B cell (primary cell): ENCODE results near the gene LPAR2.

Experiments
- EZH2 ChIP-seq: IDR thresholded peaks from 2 replicates; pipeline ENCODE4 v1.6.1; 2012; ENCODE audit warnings: borderline replicate concordance, low read depth, mild to moderate bottlenecking, moderate library complexity, low read length; ENCODE audit not compliant: insufficient read depth, poor library complexity, severe bottlenecking
- TF ChIP-seq, protein P1 (sequence below): fragments of 200-600 bp; IDR thresholded peaks from one replicate; pipeline ENCODE4 v1.8.0; 2022; ENCODE audit warnings: antibody characterized with exemption, mild to moderate bottlenecking

DNA sequence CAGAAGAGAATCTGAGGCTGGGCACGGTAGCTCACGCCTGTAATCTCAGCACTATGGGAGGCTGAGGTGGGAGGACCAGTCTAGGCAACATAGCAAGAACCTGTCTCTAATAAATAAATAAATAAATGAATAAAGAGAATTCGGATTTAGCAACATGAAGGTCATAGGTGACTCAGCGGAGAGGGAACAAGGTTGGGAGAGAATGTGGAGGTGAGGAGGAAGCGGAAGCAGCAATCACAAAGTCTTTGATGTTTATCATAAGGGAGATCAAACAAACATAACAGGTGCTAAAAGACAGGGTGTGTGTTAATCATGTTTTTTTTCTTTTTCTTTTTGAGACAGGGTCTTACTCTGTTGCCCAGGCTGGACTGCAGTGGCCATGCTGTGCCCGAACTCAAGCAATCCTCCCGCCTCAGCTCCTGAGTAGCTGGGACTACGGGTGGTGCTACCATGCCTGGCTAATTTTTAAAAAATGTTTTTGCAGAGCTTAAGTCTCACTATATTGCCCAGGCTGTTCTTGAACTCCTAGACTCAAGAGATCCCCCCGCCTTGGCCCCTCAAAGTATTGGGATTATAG, 25.8 kb downstream of the LPAR2 start:
- TF ChIP-seq, protein P1, sequence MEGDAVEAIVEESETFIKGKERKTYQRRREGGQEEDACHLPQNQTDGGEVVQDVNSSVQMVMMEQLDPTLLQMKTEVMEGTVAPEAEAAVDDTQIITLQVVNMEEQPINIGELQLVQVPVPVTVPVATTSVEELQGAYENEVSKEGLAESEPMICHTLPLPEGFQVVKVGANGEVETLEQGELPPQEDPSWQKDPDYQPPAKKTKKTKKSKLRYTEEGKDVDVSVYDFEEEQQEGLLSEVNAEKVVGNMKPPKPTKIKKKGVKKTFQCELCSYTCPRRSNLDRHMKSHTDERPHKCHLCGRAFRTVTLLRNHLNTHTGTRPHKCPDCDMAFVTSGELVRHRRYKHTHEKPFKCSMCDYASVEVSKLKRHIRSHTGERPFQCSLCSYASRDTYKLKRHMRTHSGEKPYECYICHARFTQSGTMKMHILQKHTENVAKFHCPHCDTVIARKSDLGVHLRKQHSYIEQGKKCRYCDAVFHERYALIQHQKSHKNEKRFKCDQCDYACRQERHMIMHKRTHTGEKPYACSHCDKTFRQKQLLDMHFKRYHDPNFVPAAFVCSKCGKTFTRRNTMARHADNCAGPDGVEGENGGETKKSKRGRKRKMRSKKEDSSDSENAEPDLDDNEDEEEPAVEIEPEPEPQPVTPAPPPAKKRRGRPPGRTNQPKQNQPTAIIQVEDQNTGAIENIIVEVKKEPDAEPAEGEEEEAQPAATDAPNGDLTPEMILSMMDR: no peak
- TF ChIP-seq EZH2: no peak
